GM12878 (cell line): ENCODE results near the gene KANSL3. TPM values are rescaled to one million over a fixed set of nuclear protein-coding genes. Genes with fewer than 3 reads are reported as not detected.
A peak's percentile ranks its signal among the peaks of the same experiment; 100 is the strongest.

Experiments
- ATAC-seq: fragments of 200-7000 bp; cut with Tn5 transposase; 3 replicates; pipeline ENCODE4 v1.9.1; 2020; ENCODE audit warnings: mild to moderate bottlenecking, moderate library complexity
- BruUV-seq: library from RNA; stranded (reverse); fragments of 400-500 nt; replicated peaks from 2 replicates; lab custom pipeline; 2021; lab: Mats Ljungman, UMichigan
- CTCF ChIA-PET: fragments of 300-600 bp; sonication (Branson Sonifier 250); formaldehyde crosslinking; extraction: SDS; loops from one replicate; lab custom pipeline; 2021; ENCODE audit warnings: inconsistent platforms; lab: Yijun Ruan, JAX
- POLR2A ChIA-PET: fragments of 350-600 bp; formaldehyde crosslinking; extraction: SDS; loops from one replicate; lab custom pipeline; 2021; ENCODE audit warnings: inconsistent platforms; lab: Charles Lee
- RAD21 ChIA-PET: fragments of 300-600 bp; sonication (Branson Sonifier 250); formaldehyde crosslinking; loops from one replicate; lab custom pipeline; 2023; ENCODE audit warnings: antibody characterized with exemption; ENCODE audit not compliant: unreplicated experiment; lab: Charles Lee
- SMC1A ChIA-PET: fragments of 300-600 bp; sonication (Branson Sonifier 250); formaldehyde crosslinking; loops from one replicate; lab custom pipeline; 2023; ENCODE audit not compliant: unreplicated experiment, uncharacterized antibody; lab: Charles Lee
- DNase-seq: peaks from one replicate; pipeline ENCODE4 v3.0.0-alpha.2; 2011; ENCODE audit warnings: low read depth, low spot score
- FAIRE-seq: peaks from 3 replicates; lab custom pipeline; 2011; peaks lifted over from hg19 to GRCh38; lab: Jason Lieb, UNC
- H2AFZ ChIP-seq: 2 replicates; pipeline ENCODE4 v1.6.0; 2011; ENCODE audit warnings: low read depth, low read length, control low read depth; ENCODE audit not compliant: control insufficient read depth
- H3K27ac ChIP-seq: 2 replicates; pipeline ENCODE4 v1.5.1; 2011; ENCODE audit warnings: control low read depth; ENCODE audit not compliant: control insufficient read depth, insufficient read depth
- H3K27me3 ChIP-seq, 2 experiments: replicated peaks in 1 of 2; 2 replicates each; pipeline versions ENCODE4 v1.6.0 to v1.6.1; 2011; ENCODE audit warnings: low read length in 1 of 2; ENCODE audit not compliant: control insufficient read depth in 2 of 2, insufficient read depth in 2 of 2
- H3K36me3 ChIP-seq, 2 experiments: 2 replicates each; pipeline ENCODE4 v1.5.1; 2011; ENCODE audit warnings: low read length in 1 of 2; ENCODE audit not compliant: control insufficient read depth in 2 of 2, insufficient read depth in 2 of 2
- H3K4me1 ChIP-seq: 2 replicates; pipeline ENCODE4 v1.6.1; 2011; ENCODE audit warnings: mild to moderate bottlenecking, low read length, moderate library complexity, mixed read lengths; ENCODE audit not compliant: control insufficient read depth, insufficient read depth
- H3K4me2 ChIP-seq: 2 replicates; pipeline ENCODE4 v1.6.0; 2011; ENCODE audit warnings: control low read depth; ENCODE audit not compliant: control insufficient read depth, insufficient read depth
- H3K4me3 ChIP-seq: fragments of 200-600 bp; sonication (generic); 2 replicates; pipeline ENCODE4 v1.5.1; 2016
- H3K79me2 ChIP-seq: 2 replicates; pipeline ENCODE4 v1.6.0; 2011; ENCODE audit warnings: low read length; ENCODE audit not compliant: control insufficient read depth, insufficient read depth
- H3K9ac ChIP-seq: 2 replicates; pipeline ENCODE4 v1.8.0; 2011; ENCODE audit warnings: low read length, control low read depth, mixed read lengths; ENCODE audit not compliant: control insufficient read depth, insufficient read depth
- H3K9me3 ChIP-seq: replicated peaks from 3 replicates; pipeline ENCODE4 v1.5.1; 2011; ENCODE audit warnings: mild to moderate bottlenecking, low read length; ENCODE audit not compliant: control insufficient read depth, insufficient read depth
- H4K20me1 ChIP-seq: 2 replicates; pipeline ENCODE4 v1.6.0; 2011; ENCODE audit not compliant: control insufficient read depth, insufficient read depth
- ATF2 ChIP-seq: IDR thresholded peaks from 2 replicates; pipeline ENCODE4 v1.6.1; 2012; ENCODE audit warnings: low read length, inconsistent platforms
- E2F8 ChIP-seq: fragments of 450-650 bp; IDR thresholded peaks from 2 replicates; pipeline ENCODE4 v1.6.1; 2018; ENCODE audit warnings: mild to moderate bottlenecking, low read depth, moderate library complexity; ENCODE audit not compliant: partially characterized antibody
- HDAC2 ChIP-seq: fragments of 200-600 bp; sonication (generic); IDR thresholded peaks from 2 replicates; pipeline ENCODE4 v1.6.1; 2017
- NFXL1 ChIP-seq: fragments of 450-650 bp; IDR thresholded peaks from 2 replicates; pipeline ENCODE4 v1.6.1; 2017; ENCODE audit warnings: antibody characterized with exemption, mild to moderate bottlenecking, borderline replicate concordance
- PBX3 ChIP-seq: IDR thresholded peaks from 2 replicates; pipeline ENCODE4 v1.6.1; 2011; ENCODE audit warnings: mild to moderate bottlenecking, low read depth, low read length, moderate library complexity; ENCODE audit not compliant: insufficient replicate concordance
- POLR2A ChIP-seq: IDR thresholded peaks from 2 replicates; pipeline ENCODE4 v1.6.1; 2011; ENCODE audit warnings: low read depth, mild to moderate bottlenecking, low read length
- STAT1 ChIP-seq: fragments of 450-650 bp; conservative IDR thresholded peaks from 2 replicates; pipeline ENCODE4 v1.6.1; 2014; ENCODE audit warnings: antibody characterized with exemption, mild to moderate bottlenecking
- STAT3 ChIP-seq: IDR thresholded peaks from 2 replicates; pipeline ENCODE4 v1.6.1; 2011; ENCODE audit warnings: low read depth, low read length, improper control_type of control experiment
- WGBS: methylation state at CpG from one replicate; pipeline ENCODE4 v1.1.6; 2016; ENCODE audit warnings: low lambda C conversion rate; ENCODE audit not compliant: insufficient replicate concordance, insufficient coverage; ENCODE audit errors: missing lambda C conversion rate; 5-methylcytosine and 5-hydroxymethylcytosine counted together
- in situ Hi-C: fragments of 300-500 bp; cut with MboI; formaldehyde crosslinking; loops from 9 replicates; pipeline ENCODE4 v1.14.3; 2018; ENCODE audit warnings: mixed read lengths
- intact Hi-C: fragments of 100-400 bp; cut with micrococcal nuclease; formaldehyde crosslinking; loops from one replicate; pipeline ENCODE4 v1.14.2; 2022; ENCODE audit not compliant: unreplicated experiment
- polyA plus RNA-seq, 11 experiments: library from polyadenylated mRNA; depleted of rRNA in 4 of 11; unstranded in 6 of 11; stranded (reverse) in 5 of 11; fragments of >200 nt; fragmentation: Nextera tagmentation in 4 of 11; fragmentation: Illumina TruSeq in 1 of 11; extraction: Ambion mirVana in 4 of 11; extraction: Trizol in 1 of 11; gene quantifications; 1 replicate in 1 of 11; 2 replicates in 10 of 11; pipeline versions ENCODE4 v1.2.1 to v1.2.3, GENCODE V29; 2011 to 2016; ENCODE audit warnings: inconsistent platforms in 2 of 11, missing spikeins in 2 of 11, low read depth in 1 of 11
- total RNA-seq, 4 experiments: library from RNA; depleted of rRNA in 3 of 4; stranded (reverse); fragments of >200 nt in 3 of 4; fragmentation: Illumina TruSeq in 1 of 4; extraction: Trizol in 1 of 4; gene quantifications; 2 replicates each; pipeline versions ENCODE4 v1.2.1 to v1.2.3, GENCODE V29; 2013 to 2021

Gene KANSL3
- total and polyA plus RNA-seq, 10 of the 15 experiments (the other 5 are each of a cell fraction or from before 2014, with no cell fraction given) = 5.6 to 25.9 (median 16.7) TPM

GRCh38 chr2:96549466-96549785 is 88.7 kb downstream of the KANSL3 start:
- ATAC-seq (no peak), FAIRE-seq (no peak), DNase-seq (no peak)
- Histone ChIP-seq H3K9ac (no peak overlapping the region), H3K27me3 (no peaks in the 10 kb centered on the region), H3K4me3 (no peak overlapping the region), H4K20me1 (peaks cover 9% of the 10 kb centered on the region), H2AFZ (no peak overlapping the region), H3K27ac (no peak overlapping the region), H3K4me1 (peaks cover 4% of the 10 kb centered on the region), H3K9me3 (no peaks in the 10 kb centered on the region), H3K4me2 (no peak overlapping the region), H3K79me2 (peaks cover 22% of the 10 kb centered on the region), H3K36me3 (peaks cover 20 to 43% of the 10 kb centered on the region in 2 experiments)
- CTCF ChIA-PET = interaction anchor here (0.6 to 1.9 kb wide), 2 partner anchors 39 to 68 kb away, joined by 3 to 6 read pairs; no protein-coding TSS in a partner anchor
- in situ Hi-C loops = no loop called here
- POLR2A ChIA-PET = no interaction called here
- TF ChIP-seq STAT3 (no peak), POLR2A (0 out of 2 replicates have a peak, but pooled peaks have one; percentile 43), HDAC2 (no peak), E2F8 (no peak), PBX3 (no peak), NFXL1 (no peak), ATF2 (no peak), STAT1 (no peak)
- 82% methylated on average over 4 of the region's 4 CpGs for WGBS
- intact Hi-C loops = no loop called here
- no TSS peak for BruUV-seq
- SMC1A ChIA-PET = no interaction called here
- RAD21 ChIA-PET = interaction anchor here (1.0 kb wide), 1 partner anchor 21 kb away, joined by 4 read pairs; no protein-coding TSS in a partner anchor
